ENCODE data around the gene PSMB3.

The PSMB3 gene

DNA sequence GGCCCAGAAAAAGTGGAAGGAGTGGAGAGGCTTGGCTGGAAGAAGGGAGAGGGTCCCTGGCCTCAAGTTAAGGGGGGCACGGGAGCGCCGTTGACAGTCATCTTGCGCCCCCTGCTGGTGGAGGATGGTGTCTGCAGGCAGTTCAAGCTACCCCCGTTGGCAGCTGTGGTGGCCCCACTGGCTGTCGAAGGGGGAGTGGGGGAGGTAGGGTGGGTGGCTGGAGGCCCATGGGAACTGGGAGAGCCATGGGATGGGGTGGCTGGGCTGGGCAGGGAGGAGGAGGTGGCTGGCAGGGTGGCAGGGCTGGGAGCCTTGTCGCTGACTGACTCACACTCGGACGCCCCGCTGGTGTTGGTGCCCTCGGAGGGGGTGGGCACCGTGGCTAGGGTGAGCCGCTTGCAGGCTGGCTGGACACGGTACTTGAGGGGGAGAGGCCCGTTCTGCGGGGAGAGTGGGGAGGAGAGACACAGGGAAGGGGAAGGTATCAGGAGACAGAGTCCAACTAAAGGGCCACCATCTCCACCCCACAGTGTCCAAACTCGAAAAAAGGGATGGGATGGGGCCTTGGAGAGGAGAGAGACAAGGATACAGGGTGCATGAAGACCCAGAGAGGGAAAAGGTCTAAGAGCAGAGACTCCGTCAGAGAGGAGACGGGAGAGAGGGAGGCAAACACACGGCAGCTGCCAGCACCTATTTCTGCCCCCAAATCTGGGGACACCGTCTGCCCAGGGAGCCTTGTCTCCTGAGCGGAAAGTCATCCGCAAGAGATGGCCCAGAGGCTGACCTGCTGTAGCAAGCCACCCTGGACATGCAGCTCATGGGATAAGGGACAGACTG, 17.2 kb upstream of the PSMB3 start:
- peak in 1 of 2 donors; percentile 23 for ATAC-seq (replicated peaks)
- H3K4me1 Mint-ChIP-seq: peaks cover 36% of the 10 kb centered on the region in 2 donors
- H3K4me3 Mint-ChIP-seq: no peak overlapping the region
- H3K36me3 Mint-ChIP-seq: peaks cover 0 to 4% of the 10 kb centered on the region in 2 donors
- no peak for DNase-seq
- no peak overlapping the region for H3K27ac Mint-ChIP-seq
- peaks cover 21 to 26% of the 10 kb centered on the region in 2 donors for H3K27me3 Mint-ChIP-seq
- H3K9me3 Mint-ChIP-seq: no peaks in the 10 kb centered on the region

DNA sequence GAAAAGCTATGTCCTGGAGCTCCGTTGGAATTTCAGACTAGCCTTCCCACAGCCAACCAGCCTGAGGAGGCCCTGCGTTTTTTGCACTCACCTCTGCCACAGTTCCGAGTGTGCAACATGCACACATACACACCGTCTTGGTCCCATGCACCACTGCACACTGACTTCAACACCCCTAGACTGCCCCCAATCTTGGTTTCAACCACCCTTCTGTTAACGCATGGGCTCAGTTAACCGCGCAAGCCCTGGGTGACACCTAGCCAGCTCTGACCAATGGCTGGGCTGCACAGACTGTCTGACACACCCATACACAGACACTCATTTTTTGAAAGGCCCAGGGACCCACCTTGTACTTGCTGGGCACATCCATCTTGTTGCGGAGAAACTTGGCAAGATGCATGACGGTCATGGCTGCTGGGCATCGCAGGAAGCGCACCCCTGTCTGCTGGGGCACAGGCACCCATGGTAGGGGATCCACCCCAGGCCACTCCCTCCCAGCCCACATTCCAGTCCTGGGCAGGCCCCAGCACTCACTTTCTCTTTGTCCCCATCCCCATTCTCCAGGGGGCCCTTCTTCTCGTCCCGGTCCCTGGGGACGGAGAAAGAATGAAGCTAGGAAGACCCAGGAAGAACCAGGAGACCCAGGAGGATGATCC, 14.4 kb upstream of the PSMB3 start:
- H3K9me3 Mint-ChIP-seq: no peaks in the 10 kb centered on the region
- H3K27ac Mint-ChIP-seq: no peak overlapping the region
- H3K4me1 Mint-ChIP-seq: peaks cover 22 to 30% of the 10 kb centered on the region in 2 donors
- no peak for DNase-seq
- no peak overlapping the region for H3K4me3 Mint-ChIP-seq
- H3K27me3 Mint-ChIP-seq: peaks cover 21 to 30% of the 10 kb centered on the region in 2 donors
- H3K36me3 Mint-ChIP-seq: no peaks in the 10 kb centered on the region
- ATAC-seq (replicated peaks): peak in 1 of 2 donors; percentile 36

DNA sequence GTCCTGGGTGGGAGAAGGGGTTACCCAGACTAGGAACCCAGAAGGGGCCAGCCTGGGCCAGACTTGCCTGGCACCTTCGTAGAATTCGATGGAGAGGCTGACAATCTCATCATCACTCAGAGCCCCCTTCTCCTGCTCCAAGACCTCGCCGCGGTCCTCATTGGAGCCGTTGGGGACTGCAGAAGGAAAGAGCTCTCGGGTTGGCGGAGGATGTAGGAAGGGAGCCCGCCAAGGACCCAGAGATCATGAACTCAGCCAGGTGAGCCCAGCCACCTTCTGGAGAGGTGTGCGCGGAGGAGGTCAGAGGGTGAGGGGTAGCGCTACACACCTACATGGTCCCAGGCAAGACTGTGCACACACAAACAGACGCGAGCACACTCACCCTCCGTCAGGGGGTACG, 13.9 kb upstream of the PSMB3 start:
- Mint-ChIP-seq H3K9me3 (no peaks in the 10 kb centered on the region), H3K27me3 (peaks cover 21 to 30% of the 10 kb centered on the region in 2 donors), H3K27ac (no peak overlapping the region), H3K4me3 (no peak overlapping the region), H3K4me1 (peaks cover 19 to 29% of the 10 kb centered on the region in 2 donors), H3K36me3 (no peaks in the 10 kb centered on the region)
- ATAC-seq (replicated peaks) (no peak), DNase-seq (no peak)

DNA sequence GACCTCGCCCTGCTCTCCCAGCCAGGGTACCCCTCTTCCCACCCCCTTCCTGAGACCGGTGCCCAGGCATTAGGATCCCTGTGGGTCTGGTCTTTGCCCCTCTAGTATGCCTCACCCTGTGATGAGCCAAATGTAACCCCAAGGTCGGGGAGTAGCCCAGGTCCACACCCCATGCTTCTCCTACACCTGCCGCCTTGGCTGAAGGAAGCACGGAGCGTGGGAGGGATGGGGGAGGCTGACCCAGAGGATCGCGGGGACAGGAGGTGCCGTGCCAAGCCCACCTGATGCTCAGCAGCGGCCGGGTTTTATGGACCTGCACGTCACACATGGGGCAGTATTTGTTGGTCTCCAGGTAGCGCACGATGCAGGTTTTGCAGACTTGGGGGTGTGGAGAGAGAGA, 13.2 kb upstream of the PSMB3 start:
- Mint-ChIP-seq H3K9me3 (no peaks in the 10 kb centered on the region), H3K4me1 (peaks cover 13 to 22% of the 10 kb centered on the region in 2 donors), H3K4me3 (no peak overlapping the region), H3K36me3 (no peaks in the 10 kb centered on the region), H3K27me3 (peaks cover 21 to 31% of the 10 kb centered on the region in 2 donors), H3K27ac (no peak overlapping the region)
- no peak for ATAC-seq (replicated peaks)
- no peak for DNase-seq

DNA sequence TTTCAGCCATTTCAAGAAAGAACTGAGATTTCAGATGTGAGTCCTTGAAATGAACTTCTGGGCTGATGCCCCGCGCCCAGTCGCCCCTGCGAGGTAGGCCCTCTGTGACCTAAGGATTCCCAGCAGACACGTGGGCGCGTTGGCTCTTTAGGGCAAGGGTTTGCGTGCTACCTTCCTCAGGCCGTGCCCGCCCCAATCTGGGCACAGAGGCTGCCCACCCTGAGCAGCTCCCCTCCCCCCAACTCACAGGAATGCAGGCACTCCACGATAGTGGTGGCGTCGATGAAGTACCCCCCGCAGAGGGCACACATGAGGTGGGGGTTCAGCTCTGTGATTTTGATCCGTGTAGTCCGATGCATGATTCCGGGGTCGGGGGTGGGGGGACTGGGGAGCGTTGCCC, 12.5 kb upstream of the PSMB3 start:
- DNase-seq (no peak), ATAC-seq (replicated peaks) (no peak)
- peaks cover 5 to 16% of the 10 kb centered on the region in 2 donors for H3K4me1 Mint-ChIP-seq
- H3K9me3 Mint-ChIP-seq: no peaks in the 10 kb centered on the region
- H3K27me3 Mint-ChIP-seq: peaks cover 24 to 37% of the 10 kb centered on the region in 2 donors
- no peaks in the 10 kb centered on the region for H3K36me3 Mint-ChIP-seq
- no peak overlapping the region for H3K27ac Mint-ChIP-seq
- H3K4me3 Mint-ChIP-seq: no peak overlapping the region

DNA sequence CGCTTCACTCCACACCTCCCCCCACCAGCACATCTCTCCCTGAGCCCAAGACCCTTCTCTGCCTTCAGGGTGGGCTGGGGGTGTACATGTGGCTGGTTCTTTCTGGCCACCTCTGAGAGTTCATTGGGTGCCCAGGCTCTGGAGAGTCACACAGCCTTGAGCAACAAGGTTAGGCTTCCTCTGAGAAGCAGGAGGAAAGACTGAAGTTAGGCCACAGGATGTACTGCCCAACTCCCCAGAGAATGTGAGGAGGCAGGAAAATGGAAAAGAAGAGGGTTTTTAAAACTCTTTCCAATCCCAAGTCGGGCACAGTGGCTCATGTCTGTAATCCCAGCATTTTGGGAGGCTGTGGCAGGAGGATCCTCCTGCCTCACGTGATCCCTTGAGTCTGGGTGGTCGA, 11.7 kb upstream of the PSMB3 start:
- H3K27me3 Mint-ChIP-seq: peaks cover 21 to 32% of the 10 kb centered on the region in 2 donors
- peaks cover 8 to 11% of the 10 kb centered on the region in 2 donors for H3K4me1 Mint-ChIP-seq
- no peak for ATAC-seq (replicated peaks)
- H3K27ac Mint-ChIP-seq: no peak overlapping the region
- H3K9me3 Mint-ChIP-seq: no peaks in the 10 kb centered on the region
- no peaks in the 10 kb centered on the region for H3K36me3 Mint-ChIP-seq
- H3K4me3 Mint-ChIP-seq: no peak overlapping the region
- DNase-seq: no peak

DNA sequence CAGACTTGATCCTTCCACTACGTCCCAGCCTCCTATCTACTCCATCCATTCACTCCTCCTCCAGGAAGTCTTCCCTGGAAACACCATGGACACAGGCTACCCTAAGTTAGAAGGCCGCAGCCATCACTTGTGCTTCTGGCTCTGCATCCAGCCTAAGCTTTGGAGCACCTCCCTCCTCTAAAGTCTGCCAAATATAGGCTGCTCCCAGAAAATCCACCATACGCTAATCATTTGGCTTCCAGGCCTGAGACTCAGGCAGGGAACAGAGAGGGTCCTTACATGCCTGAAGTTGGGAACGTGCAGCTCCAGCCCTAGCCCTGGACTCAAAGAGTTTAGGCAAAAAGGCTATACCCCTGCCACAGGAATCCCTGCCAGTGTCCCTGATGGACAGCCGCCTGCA, 11.1 kb upstream of the PSMB3 start:
- H3K4me1 Mint-ChIP-seq: peaks cover 14 to 17% of the 10 kb centered on the region in 2 donors
- no peaks in the 10 kb centered on the region for H3K9me3 Mint-ChIP-seq
- no peaks in the 10 kb centered on the region for H3K36me3 Mint-ChIP-seq
- H3K27me3 Mint-ChIP-seq: peaks cover 28 to 39% of the 10 kb centered on the region in 2 donors
- H3K4me3 Mint-ChIP-seq: no peak overlapping the region
- H3K27ac Mint-ChIP-seq: no peak overlapping the region
- ATAC-seq (replicated peaks): no peak
- DNase-seq: no peak

DNA sequence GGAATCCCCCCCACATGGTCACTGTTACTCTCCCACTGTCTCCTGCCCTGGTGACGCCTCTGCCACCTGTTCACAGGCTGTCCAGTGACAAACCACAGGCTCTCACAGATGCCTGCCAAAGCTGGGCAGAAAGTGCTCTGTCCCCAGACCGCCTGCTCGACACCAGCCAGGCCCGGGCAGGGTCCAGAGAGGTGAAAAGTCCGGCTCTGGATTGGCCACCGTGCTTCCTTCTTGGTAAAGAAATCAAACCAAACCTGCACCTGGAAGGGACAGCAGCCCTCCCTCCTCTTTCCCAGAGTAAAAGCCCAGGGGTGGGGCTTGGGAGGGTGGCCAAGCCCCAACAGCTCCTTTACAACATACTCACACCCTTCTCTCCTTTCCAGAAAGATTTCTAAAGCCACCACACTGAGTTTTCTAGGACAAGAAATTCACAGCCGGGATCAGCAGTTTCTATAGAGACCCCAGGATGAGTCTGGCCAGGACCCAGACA, 10.6 kb upstream of the PSMB3 start:
- DNase-seq (no peak), ATAC-seq (replicated peaks) (no peak)
- no peak overlapping the region for H3K27ac Mint-ChIP-seq
- peaks cover 33 to 44% of the 10 kb centered on the region in 2 donors for H3K27me3 Mint-ChIP-seq
- H3K4me3 Mint-ChIP-seq: no peak overlapping the region
- no peaks in the 10 kb centered on the region for H3K9me3 Mint-ChIP-seq
- H3K4me1 Mint-ChIP-seq: peaks cover 19 to 22% of the 10 kb centered on the region in 2 donors
- no peaks in the 10 kb centered on the region for H3K36me3 Mint-ChIP-seq

DNA sequence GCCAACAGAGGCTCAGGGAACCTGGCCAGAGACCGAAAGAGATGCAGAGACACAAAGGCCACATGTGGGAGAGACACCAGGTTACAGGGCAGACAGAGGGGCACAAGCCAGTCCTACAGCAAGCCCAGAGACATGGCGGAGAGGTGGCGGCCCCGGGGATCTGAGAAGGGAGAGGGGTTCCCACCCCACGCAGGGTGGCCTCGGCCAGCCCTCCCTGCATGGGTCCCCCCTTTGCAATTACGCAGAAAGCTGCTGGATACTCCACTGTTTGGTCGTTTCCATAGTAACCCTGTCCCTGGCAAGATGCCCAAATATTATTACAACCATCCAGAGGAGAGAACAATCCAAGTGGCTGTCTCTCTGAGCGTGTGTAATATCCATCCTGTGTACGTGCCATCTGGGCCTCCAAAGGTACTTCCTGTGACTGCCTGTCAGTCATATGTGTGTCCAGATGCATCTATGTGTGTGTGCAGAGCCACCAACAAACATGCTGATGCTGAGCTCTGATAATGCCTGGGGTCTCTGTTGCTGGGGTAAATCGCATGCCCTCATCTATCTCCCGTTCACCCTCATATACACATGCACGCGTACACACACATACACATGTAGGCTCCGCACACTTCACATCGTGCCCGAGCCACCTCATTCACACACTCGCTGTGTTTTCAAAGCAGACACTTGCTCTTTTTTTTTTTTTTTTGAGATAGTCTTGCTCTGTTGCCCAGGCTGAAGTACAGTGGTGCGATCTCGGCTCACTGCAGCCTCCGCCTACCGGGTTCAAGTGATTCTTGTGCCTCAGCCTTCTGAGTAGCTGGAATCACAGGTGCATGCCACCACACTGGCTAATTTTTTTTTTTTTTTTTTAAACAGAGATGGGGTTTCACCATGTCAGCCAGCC, 9.9 kb upstream of the PSMB3 start:
- H3K9me3 Mint-ChIP-seq: no peaks in the 10 kb centered on the region
- peaks cover 23% of the 10 kb centered on the region in 2 donors for H3K4me1 Mint-ChIP-seq
- DNase-seq (no peak), ATAC-seq (replicated peaks) (no peak)
- H3K27ac Mint-ChIP-seq: no peak overlapping the region
- H3K4me3 Mint-ChIP-seq: no peak overlapping the region
- H3K27me3 Mint-ChIP-seq: peaks cover 34 to 47% of the 10 kb centered on the region in 2 donors
- no peaks in the 10 kb centered on the region for H3K36me3 Mint-ChIP-seq

DNA sequence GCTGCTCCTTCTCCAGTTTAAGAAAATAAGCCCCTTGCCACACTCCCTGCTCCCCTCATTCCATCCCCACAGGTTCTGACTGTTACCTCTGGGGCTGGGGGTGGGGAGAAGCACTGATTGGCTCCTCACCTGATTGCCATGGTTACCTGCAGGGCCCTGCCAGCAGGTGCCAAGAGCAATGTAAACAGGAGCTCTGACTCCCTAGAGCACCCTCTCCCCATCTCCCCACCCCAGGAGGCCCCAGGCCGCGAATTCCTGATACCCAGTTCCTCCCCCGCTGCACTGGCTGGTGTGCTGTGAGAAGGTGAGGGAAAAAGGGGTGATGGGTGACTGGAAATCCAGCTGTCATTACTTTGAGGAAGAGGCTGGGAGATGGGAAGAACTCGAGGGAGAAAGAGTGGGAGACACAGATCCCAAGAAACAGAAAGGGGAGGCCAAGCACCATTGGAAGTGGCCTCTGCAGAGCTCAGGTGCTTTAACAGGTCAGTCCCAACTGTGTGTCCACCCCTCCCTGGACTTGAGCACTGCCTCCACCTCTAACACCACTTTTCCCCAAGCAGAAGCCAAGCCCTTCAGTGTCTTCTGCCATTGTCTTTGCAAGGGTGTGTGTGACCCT, 8.9 kb upstream of the PSMB3 start:
- no peak overlapping the region for H3K4me3 Mint-ChIP-seq
- H3K4me1 Mint-ChIP-seq: peaks cover 21 to 26% of the 10 kb centered on the region in 2 donors
- peaks cover 31 to 42% of the 10 kb centered on the region in 2 donors for H3K27me3 Mint-ChIP-seq
- H3K36me3 Mint-ChIP-seq: no peaks in the 10 kb centered on the region
- DNase-seq: no peak
- ATAC-seq (replicated peaks): no peak
- peak overlapping the region; percentile 77 for H3K27ac Mint-ChIP-seq
- no peaks in the 10 kb centered on the region for H3K9me3 Mint-ChIP-seq

DNA sequence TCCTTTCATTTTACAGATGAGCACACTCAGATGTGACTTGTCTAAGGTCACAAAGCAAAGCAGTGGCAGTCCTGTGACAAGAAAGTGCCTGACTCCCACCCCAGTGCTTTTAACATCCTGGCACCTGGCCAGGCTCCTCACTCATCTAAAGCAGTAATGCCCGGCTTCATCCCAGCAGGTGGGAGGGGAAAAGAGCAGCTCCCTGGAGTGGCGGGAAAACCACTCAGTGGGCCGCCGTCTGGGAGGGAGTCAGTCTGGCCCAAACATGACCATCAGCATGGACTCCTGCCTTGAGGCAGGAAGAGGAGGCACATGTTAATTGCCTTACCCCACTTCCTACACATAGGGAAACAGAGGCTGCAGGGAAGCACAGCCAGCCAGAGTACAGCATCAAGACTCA, 7.0 kb upstream of the PSMB3 start:
- Mint-ChIP-seq H3K27me3 (peaks cover 28 to 42% of the 10 kb centered on the region in 2 donors), H3K9me3 (no peaks in the 10 kb centered on the region), H3K36me3 (no peaks in the 10 kb centered on the region), H3K4me1 (peaks cover 24 to 40% of the 10 kb centered on the region in 2 donors), H3K27ac (no peak overlapping the region), H3K4me3 (no peak overlapping the region)
- no peak for DNase-seq
- ATAC-seq (replicated peaks): no peak

DNA sequence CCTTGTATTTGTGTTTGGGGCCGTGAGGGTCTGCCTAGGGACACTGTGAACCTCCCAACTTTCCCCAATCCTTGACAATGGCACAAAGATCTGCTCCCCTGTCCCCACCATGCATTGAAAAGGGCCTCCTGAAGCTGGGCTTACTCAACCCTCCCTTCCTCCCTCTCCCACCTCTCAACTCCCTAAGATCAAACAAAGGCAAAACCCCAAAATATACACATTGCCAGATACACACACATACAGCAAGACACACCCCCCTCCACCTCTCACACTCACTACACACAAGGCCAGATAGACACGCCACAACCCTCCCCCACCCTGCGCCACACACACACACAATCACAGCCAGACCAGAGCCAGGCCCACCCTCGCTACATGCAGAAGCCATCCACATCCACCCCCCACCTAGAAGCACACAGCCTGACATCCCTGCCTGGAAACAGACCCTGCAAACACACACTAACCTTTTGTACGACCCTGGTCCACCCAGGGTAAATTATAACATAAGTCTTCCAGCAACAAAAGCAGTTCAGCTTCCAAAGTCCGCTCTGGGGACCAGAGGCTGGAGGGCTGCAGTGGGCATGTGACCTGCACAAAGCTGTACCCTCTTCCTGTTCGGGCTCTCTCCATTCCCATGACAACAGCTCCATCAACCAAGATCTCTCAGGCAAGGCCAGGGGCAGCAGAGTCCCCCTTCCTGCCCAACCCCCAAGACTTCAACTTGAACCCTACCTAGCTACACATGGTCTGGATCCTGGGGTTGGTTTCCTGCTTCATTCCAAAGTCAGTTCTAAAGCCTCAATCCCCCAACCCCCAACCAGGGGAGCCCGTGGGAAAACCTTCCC, 6.3 kb upstream of the PSMB3 start:
- H3K4me1 Mint-ChIP-seq: peaks cover 31 to 47% of the 10 kb centered on the region in 2 donors
- peaks cover 32 to 45% of the 10 kb centered on the region in 2 donors for H3K27me3 Mint-ChIP-seq
- DNase-seq: no peak
- ATAC-seq (replicated peaks): peak in 1 of 2 donors; percentile 3
- H3K4me3 Mint-ChIP-seq: peak overlapping the region; percentile 85 to 86
- H3K9me3 Mint-ChIP-seq: no peaks in the 10 kb centered on the region
- H3K36me3 Mint-ChIP-seq: no peaks in the 10 kb centered on the region
- peak overlapping the region; percentile 22 for H3K27ac Mint-ChIP-seq

DNA sequence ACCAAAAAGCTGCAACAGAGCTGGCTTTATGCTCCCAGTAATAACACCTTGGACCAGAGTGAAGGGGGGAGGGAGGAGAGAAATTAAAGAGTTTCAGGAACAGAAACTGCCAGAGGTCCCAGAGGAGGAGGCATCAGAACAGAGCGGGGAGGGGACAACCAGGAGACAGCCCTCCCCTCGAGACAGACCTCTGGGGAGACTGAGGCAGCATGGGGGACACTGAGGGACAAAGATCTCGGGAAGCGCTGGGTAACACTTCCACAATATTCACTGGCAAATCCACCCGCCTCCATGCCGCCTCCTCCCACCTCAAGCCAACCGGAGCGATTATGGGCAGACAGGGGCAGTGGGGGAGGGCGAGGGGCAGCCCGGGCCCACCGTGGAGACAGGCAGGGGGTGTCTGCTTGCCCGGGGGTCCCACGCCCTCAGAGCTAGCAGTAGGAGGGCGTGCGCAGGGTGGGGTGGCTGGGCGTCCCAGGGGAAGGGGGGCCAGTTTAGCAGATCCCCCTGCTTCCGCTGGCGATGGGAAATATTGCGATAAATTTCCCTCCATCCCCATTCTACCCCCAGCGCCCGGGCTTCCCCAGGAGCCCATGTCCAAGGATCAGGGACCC, 5.6 kb upstream of the PSMB3 start:
- Mint-ChIP-seq H3K27ac (peak overlapping the region; percentile 22), H3K27me3 (peaks cover 38 to 48% of the 10 kb centered on the region in 2 donors), H3K4me3 (peak overlapping the region; percentile 85 to 86), H3K9me3 (no peaks in the 10 kb centered on the region), H3K36me3 (peaks cover 3 to 4% of the 10 kb centered on the region in 2 donors), H3K4me1 (peaks cover 37 to 54% of the 10 kb centered on the region in 2 donors)
- DNase-seq (no peak), ATAC-seq (replicated peaks) (peak; percentile 58 to 60)
